Fibroblast of skin of right quadriceps (primary cell): ENCODE data around the gene EYA4.

ENCODE experiments used
- DNase-seq: peaks from one replicate; pipeline ENCODE4 v3.0.0-alpha.2; 2013

Gene EYA4

GRCh38 chr6:133460101-133460500, 218.9 kb downstream of the EYA4 start:
- no peak for DNase-seq

DNA sequence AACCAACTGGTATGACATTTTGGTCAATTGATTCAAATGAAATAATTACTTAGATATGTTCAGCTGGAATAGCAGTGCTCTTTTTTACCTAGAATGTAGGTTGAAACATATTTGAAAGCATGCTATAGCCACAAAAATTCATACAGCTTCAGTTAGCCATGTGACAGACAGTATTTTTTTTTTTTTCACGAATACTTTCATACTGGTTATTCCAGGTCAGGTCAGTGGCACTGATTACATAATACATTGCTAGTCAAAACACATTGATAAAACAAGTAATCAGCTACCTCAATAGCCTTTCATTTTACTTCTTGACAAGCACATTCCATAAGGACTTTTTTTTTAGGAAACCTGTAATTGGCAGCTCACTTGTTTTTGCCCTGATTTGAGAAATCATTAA, 222.6 kb downstream of the EYA4 start:
- no peak for DNase-seq

DNA sequence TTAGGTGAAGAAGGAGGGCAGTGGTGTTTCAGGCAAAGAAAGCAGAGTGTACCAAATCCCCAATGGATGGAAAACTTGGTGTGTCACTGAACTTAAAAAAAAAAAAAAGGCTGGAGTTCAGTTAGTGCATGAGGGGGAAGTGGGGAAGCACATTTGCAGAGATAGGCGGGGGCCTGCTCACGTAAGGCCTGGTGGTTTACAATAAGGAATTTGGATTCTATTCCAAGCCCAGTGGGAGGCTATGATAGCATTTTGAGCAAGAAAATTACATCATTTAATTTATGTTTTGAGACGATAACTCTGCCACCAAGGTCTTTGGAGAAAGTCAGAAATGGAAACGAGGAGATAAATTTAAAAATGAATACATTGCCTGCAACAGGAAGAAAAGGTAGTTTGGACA, 225.5 kb downstream of the EYA4 start:
- DNase-seq = peak; percentile 30

DNA sequence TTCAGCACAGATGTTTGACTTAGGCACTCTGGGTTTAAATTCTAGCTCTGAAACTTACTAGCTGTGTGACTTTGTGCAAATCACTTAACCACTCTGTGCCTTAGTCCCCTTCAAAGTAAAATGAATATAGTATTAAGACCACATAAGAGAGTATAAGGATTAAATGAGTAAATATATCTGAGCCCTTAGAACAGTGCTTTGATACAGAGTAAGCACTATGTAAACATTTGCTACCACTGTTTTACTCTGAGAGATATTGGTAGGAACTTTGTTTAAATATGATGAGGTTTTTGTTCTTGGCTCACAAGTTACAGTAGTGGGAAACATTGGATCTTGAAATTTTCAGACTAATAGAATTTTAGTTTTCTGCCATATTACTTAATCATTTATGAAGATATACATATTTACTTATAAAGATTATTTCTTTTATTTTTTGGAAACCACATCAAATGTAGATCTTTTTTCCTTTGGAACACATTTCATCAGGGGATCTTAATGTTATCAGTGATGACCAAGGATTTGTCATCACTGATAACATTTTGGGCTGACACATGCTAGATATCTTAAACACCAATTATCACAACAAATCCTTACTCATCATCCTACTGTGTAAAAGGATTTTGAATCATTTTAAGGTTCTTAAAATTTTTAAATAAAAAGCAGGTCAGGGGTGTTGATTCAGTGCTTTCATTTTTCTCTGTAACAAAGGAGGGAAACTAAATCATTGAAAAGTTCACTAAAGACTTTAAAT, 226.2 kb downstream of the EYA4 start:
- no peak for DNase-seq

DNA sequence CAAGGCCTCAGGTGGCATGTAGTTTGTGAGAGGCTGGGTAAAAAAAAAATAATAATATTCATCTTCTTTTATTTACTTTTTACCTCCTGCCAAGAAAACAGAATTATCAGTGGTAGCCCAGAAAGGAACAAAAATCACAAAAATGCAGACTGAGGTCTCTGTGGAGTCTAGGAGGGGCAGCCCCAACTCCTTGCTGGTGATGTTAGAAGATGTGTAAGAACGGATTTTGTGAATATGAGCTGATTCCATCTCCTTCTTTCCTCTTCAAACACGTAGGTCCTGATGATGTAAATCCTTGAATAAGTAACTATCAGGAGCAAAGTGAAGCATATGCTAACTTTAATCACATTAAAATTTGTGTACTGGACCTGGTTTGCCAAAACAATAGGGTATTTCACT, 226.8 kb downstream of the EYA4 start:
- no peak for DNase-seq

DNA sequence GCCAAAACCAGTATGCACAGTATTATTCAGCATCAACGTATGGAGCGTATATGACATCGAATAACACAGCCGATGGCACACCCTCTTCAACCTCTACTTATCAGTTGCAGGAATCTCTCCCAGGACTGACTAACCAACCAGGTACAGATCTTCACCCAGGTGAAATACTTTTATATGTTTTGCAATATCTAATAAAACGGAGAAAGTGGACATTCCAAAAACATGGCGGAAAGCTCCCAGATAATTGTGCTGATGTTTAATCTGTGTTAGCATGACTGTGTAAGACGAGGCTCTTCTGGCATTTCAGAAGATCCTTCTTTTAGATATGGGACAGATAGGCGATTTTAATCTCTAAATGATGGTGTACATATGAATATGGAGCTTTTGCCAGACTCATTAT, 227.4 kb downstream of the EYA4 start:
- no peak for DNase-seq

- DNase-seq = no peak
Observed at GRCh38 chr6:133474516-133474915, 233.4 kb downstream of the EYA4 start.

- DNase-seq = no peak
Observed at GRCh38 chr6:133478673-133479072, 237.5 kb downstream of the EYA4 start.

DNA sequence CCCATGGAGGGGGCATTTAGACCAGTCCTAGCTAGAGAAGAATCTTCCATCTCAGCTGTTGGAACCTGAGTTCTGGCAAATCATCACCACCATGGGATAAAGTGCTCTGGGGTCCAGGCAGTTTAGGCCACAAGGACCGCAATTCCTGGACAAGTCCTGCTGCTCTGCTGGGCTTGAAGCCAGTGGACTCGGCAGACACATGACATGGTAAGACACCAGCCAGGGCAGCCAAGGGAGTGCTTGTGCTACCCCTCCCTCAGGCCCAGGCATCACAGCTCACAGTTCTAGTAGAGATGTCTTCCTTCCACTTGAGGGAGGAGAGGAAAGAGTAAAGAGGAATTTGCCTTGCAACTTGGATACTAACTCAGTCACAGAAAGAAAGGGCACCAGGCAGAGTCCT, 246.0 kb downstream of the EYA4 start:
- DNase-seq = no peak

DNA sequence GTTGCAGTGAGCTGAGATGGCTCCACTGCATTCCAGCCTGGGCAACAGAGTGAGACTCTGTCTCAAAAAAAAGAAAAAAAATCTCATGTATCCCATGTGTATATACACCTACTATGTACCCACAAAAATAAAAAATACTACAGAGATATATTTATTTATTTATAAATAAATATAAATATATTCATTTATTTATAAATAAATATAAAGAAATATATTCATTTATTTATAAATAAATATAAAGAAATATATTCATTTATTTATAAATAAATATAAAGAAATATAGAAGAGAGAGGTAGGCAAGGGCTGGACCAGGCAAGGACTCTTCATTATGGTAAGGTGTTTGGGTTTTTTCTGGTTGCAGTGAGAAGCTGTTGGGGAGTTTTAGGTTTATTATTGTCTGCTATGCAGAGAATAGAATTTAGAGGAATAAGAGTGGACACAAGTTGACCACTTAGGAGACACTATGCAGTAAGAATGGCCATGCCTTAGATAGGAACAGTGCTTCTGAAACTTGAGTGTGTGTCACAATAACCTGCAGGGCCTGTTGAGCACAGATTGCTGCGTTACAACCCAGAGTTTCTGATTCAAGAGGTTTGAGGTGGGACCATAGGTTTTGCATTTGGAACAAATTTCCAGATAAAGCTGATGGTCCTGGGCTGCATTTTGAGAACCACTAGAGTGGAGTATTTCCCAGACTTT, 254.2 kb downstream of the EYA4 start:
- DNase-seq = no peak

DNA sequence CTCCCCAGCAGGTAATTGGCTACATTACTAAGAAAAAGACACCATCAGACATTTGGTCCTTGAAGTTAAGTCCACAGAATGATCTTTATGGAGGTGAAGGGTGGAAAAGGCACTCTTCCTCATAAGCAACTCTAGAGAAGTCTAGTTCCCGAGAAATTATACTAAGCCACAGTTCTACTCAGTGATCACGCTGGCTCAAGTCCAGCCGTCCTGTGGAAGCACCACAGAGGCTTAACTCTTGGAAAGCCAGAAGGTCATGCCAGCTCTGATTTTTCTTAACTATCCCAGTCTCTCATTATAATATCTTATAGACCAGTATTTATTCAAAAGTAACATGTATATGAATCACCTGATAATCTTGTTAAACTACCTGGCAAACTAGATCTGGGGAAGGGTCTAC, 258.5 kb downstream of the EYA4 start:
- no peak for DNase-seq

- DNase-seq = no peak
Observed at GRCh38 chr6:133501675-133502270, 260.6 kb downstream of the EYA4 start.

GRCh38 chr6:133502441-133503335, 261.5 kb downstream of the EYA4 start:
- DNase-seq = peak; percentile 83

DNA sequence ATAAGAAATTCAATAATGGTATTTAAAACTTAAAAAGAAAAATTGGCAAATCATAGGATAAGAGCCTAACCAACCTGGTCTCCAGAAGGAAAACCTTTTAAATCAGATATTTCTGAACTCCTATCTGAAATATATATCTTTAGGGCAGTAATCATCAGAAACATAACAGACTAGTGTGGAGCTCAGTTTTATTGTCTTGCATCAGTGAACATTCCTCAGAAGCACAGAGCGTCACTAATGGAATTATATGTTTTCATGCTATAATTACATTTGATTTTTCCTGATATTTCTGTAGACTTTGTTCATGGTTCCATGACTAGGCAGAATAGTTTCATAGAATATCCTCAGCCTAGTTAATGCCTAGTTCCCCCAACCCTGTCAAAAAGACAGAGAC, 262.2 kb downstream of the EYA4 start:
- DNase-seq = peak; percentile 41

- no peak for DNase-seq
Observed at GRCh38 chr6:133504158-133504557, 263.0 kb downstream of the EYA4 start.

GRCh38 chr6:133504761-133505160, 263.6 kb downstream of the EYA4 start:
- no peak for DNase-seq

DNA sequence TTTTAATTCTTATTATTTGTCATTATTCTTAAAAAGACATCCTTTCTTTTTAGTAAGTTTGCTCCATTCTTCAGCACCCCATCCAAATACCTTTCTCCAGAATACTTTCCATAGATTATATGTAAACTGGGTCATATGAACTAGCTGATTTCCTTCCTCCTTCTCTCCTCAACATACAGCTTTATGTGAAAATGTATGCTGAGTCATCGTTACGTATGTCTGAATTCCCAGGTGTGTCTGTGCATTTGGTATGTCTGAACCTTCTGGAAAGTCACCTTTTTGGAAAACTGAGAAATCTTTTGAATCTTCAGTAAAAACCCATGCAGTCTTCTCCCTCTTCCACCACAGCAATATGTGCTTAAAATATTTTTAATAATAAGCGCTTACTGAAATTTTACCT, 264.5 kb downstream of the EYA4 start:
- DNase-seq = no peak

DNA sequence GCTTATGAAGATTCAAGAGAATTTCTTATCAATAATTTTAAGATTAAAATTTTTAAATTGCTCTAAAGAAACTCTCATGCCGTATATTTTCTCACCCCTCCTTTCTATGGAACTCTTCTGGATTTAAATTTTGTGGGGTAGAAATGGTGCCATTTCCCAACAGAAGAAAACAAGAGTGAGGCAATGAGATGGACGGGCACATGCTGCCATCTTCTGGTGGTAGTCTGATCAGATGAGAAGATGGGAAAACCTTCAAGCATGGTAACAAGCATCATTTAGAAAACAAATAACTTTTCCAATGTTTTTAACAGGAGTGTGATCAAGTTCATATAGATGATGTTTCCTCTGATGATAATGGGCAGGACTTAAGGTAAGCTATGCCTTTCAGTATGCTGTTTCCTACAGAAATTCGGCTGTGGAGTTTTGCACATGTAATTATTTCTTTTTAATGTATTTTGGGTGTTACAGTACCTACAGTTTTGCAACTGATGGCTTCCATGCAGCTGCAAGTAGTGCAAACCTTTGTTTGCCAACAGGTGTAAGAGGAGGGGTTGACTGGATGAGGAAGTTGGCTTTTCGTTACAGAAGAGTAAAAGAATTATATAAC, 271.4 kb downstream of the EYA4 start:
- DNase-seq = peak; percentile 39

- no peak for DNase-seq
Observed at GRCh38 chr6:133523816-133524215, 282.7 kb downstream of the EYA4 start.

- no peak for DNase-seq
Observed at GRCh38 chr6:133526436-133526835, 285.3 kb downstream of the EYA4 start.

DNA sequence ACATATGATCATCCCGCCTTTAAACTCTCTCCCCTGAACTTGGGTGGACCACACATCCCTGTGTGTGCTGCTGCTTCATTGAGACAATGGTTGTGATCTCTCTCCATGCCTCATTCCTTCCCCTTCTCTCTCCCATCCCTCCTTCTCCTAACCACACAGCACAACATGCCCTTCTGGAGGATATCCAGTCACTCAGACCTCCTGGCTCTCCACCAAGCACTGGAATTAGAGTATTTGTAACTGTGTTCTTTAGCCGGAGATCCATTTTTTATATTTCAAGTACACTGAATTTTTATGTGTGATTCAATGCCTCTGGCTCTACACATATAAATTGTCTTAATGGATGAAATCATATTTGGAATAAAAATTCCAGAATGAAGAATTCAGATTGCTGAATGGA, 287.4 kb downstream of the EYA4 start:
- DNase-seq = no peak

- DNase-seq = no peak
Observed at GRCh38 chr6:133532908-133533307, 291.8 kb downstream of the EYA4 start.
